Kidney epithelial cell (primary cell): ENCODE data around the gene SEMA7A. TPM values are rescaled to one million over a fixed set of nuclear protein-coding genes. Genes with fewer than 3 reads are reported as not detected.
A peak's percentile ranks its signal among the peaks of the same experiment; 100 is the strongest.

Source experiments
- DNase-seq: peaks from one replicate; pipeline ENCODE4 v3.0.0-alpha.2; 2010; ENCODE audit warnings: low read depth
- H3K27me3 ChIP-seq: 2 replicates; pipeline ENCODE4 v1.6.0; 2011; ENCODE audit warnings: low read length; ENCODE audit not compliant: control insufficient read depth, insufficient read depth
- H3K36me3 ChIP-seq: 2 replicates; pipeline ENCODE4 v1.5.1; 2011; ENCODE audit warnings: low read length; ENCODE audit not compliant: control insufficient read depth, insufficient read depth
- H3K4me3 ChIP-seq: 2 replicates; pipeline ENCODE4 v1.5.1; 2011; ENCODE audit warnings: low read depth, mild to moderate bottlenecking, control low read depth, low read length
- CTCF ChIP-seq: IDR thresholded peaks from 2 replicates; pipeline ENCODE4 v1.5.1; 2011; ENCODE audit warnings: mild to moderate bottlenecking, moderate library complexity, low read length, control low read depth, inconsistent platforms; ENCODE audit not compliant: insufficient read depth, poor library complexity, severe bottlenecking
- total RNA-seq: library from RNA; depleted of rRNA; stranded (reverse); fragments of >200 nt; gene quantifications from 2 replicates; pipeline ENCODE4 v1.2.3, GENCODE V29; 2015

SEMA7A gene
- total RNA-seq, 1 donor from 2014 or later, result 289 TPM

- peak overlapping the region; percentile 89 for H3K4me3 ChIP-seq
- no peak for DNase-seq
- no peak for TF ChIP-seq CTCF
- no peaks in the 10 kb centered on the region for H3K36me3 ChIP-seq
- no peaks in the 10 kb centered on the region for H3K27me3 ChIP-seq
Observed at GRCh38 chr15:74432271-74432967, 1.3 kb downstream of the SEMA7A start.

- H3K4me3 ChIP-seq, result peak overlapping the region; percentile 89
- no peak for TF ChIP-seq CTCF
- H3K36me3 ChIP-seq, result no peaks in the 10 kb centered on the region
Observed at GRCh38 chr15:74431645-74432044, 2.1 kb downstream of the SEMA7A start.

GRCh38 chr15:74431116-74431515, 2.6 kb downstream of the SEMA7A start:
- H3K36me3 ChIP-seq, result no peaks in the 10 kb centered on the region
- DNase-seq, result no peak
- no peak for TF ChIP-seq CTCF
- no peak overlapping the region for H3K4me3 ChIP-seq
- H3K27me3 ChIP-seq, result no peaks in the 10 kb centered on the region

More at GRCh38 chr15:74431645-74432044, 2.1 kb downstream of the SEMA7A start:
- DNase-seq, result no peak
- no peaks in the 10 kb centered on the region for H3K27me3 ChIP-seq

GRCh38 chr15:74430510-74430951, 3.2 kb downstream of the SEMA7A start:
- no peak for TF ChIP-seq CTCF
- DNase-seq, result no peak
- no peaks in the 10 kb centered on the region for H3K36me3 ChIP-seq
- no peak overlapping the region for H3K4me3 ChIP-seq
- no peaks in the 10 kb centered on the region for H3K27me3 ChIP-seq

GRCh38 chr15:74429781-74430400, 3.9 kb downstream of the SEMA7A start:
- no peak for DNase-seq
- Histone ChIP-seq H3K36me3 (no peaks in the 10 kb centered on the region), H3K4me3 (no peak overlapping the region), H3K27me3 (no peaks in the 10 kb centered on the region)
- no peak for TF ChIP-seq CTCF
